ENCODE data around the gene MARCHF2.
A peak's percentile ranks its signal among the peaks of the same experiment; 100 is the strongest.

Gene MARCHF2

DNA sequence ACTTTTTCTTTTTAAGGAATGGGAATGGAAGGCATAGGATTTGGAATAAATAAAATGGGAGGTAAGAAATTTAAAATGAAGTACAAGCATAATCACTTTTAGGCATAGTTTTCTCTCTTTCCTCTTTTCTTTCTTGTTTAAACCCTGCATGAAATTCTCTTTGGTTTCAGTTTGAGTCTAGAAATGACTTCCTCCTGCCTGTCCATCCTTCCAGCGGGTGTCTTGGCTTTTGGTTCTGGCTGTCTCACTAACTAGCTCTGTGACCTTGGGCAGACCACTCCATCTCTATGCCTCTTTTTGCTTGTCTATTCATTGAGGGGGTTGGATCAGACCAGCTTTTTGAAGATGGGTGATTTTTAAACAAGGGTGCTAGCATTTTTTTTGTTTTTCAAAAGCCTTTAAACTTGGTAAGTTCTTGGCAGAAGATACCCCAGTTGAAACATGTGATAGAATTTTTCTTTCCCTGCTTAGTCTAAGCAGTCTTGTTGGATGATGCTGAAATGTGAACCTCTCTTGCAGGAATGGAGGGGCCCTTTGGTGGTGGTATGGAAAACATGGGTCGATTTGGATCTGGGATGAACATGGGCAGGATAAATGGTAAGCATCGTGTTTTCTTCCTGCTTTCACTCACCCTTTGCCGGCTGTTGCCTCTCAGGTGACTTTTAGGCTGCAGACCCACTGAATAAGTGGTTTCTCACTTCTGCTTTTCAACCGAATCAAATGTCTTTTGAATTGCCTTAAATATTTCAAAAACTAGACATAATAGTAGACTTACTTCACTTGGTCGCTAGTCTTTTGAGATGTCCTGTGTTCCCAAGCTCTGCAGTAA is 60.8 kb downstream of the MARCHF2 start:
- no peak for DNase-seq (ENCODE audit: extremely low read depth in 1 of 2, low read depth in 1 of 2)

DNA sequence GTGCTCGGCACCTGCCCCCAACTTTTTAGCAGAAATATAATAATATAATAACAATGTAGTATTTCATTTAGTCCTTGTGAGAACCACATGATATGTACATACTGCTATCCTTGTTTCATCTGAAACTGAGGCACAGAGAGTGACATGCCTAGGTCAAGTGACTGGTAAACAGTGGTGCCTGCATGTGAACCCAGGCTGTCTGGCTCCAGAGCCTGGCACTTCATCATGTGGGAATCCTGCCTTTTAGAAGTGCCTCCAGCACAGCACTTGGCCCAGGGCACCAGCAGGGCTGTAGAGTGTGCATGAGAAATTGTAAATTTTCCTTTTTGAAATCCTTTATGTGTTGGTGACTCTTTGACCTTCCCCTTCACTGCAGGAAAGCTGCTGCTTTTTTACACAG is 61.9 kb downstream of the MARCHF2 start:
- no peak for DNase-seq (ENCODE audit: extremely low read depth in 1 of 2, low read depth in 1 of 2)

- no peak for DNase-seq (ENCODE audit: extremely low read depth in 1 of 2, low read depth in 1 of 2)
Observed at GRCh38 chr19:8476524-8476923, 63.4 kb downstream of the MARCHF2 start.

DNA sequence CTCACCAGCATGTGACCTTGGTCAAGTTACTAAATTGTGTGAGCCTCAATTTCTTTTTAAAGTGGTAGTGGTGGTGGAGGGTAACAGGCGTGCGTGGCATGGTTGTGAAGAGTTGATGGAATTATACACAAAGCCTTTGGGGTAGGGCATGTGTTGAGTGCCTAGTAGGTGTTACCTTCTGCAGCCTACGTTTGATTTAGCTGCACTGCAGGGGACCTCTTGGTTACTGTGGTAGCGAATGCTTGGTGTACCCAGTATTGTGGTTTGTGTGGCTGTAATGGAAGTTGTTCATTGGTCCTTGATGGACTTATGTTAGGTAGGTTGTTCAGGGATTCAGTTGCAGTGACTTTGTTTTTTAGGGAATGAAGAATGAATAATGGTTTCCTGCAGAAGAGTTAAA is 64.8 kb downstream of the MARCHF2 start:
- no peak for DNase-seq (ENCODE audit: extremely low read depth in 1 of 2, low read depth in 1 of 2)

DNA sequence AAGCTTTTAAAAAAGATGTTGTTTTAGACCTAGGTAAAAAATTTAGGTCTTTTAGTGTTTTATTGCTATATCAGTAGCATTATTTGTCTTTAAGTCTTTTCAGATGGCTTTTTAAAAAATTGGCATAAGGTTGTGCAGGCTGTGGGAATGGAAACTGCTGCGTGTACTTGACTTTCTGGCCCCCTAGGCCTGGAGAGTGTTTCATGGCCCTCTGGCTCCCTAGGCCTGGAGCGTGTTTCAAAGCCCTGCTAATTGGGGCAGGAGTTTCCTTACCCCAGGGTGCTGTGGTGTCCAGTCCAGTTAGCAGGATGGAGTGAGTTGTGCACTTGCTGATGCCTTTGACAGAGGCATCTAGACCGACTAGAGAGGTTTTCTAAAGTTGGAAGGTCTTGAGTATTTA is 65.5 kb downstream of the MARCHF2 start:
- DNase-seq (ENCODE audit: extremely low read depth in 1 of 2, low read depth in 1 of 2) = no peak

DNA sequence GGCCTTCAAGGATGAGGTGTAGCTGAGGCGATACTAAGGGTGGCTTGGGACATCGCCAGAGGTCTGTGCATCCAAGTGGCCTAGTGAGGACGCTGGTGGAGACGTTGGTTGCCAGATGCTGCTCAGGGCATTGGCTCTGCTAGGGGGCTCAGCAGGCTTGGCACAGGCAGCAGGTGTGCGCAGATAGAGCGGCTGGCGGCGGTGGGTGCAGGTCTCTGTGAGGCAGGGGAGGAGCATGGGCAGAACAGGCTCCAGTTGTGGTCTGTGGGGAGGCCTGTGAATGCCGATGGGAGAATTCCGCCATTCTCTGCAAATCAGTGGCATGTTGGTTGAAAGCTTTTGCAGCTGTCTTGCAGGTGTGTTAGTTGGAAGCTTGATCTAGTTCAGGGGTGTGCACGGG is 68.1 kb downstream of the MARCHF2 start:
- no peak for DNase-seq (ENCODE audit: extremely low read depth in 1 of 2, low read depth in 1 of 2)

- no peak for DNase-seq (ENCODE audit: extremely low read depth in 1 of 2, low read depth in 1 of 2)
Observed at GRCh38 chr19:8481616-8482015, 68.5 kb downstream of the MARCHF2 start.

DNA sequence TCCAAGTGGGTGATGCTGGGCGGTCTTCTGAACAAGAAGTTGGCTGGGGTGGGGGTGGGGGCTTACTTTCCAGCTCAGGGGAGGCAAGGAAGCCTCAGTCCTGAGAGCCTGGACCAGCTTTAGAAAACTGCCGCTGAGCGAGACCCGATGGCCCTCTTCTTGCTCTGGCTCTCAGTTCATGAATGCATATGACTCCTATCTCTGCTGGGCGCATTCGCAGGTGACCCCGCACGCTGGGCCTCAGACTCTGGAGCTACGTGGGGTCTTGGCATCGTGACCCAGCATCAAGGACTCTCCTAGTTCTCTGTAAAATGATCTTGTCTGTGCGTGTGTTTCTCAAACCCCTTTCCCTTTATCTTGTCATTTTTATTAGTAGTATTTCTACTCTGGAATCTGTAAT is 69.6 kb downstream of the MARCHF2 start:
- DNase-seq (ENCODE audit: extremely low read depth in 1 of 2, low read depth in 1 of 2) = no peak

DNA sequence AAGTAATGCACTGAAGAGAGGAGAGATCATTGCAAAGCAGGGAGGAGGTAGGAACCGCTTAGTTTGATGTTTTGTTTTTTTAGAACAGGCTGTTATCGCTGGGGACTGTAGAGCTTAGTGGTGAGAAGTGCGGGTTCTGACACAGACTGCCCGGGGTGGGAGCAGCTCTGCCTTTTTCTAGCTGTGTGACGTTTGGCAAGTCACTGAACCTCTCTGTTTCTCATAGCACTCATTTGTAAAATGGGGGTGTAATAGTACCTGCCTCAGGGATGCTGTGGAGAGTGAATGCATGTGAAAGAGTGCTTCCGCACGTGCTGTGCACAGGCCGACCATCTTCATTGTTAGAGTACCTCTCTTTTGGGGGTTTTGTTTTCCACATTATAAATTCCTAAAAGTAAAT is 70.1 kb downstream of the MARCHF2 start:
- DNase-seq (ENCODE audit: extremely low read depth in 1 of 2, low read depth in 1 of 2) = no peak

GRCh38 chr19:8484331-8484894 is 71.3 kb downstream of the MARCHF2 start:
- no peak for DNase-seq (ENCODE audit: extremely low read depth in 1 of 2, low read depth in 1 of 2)

DNA sequence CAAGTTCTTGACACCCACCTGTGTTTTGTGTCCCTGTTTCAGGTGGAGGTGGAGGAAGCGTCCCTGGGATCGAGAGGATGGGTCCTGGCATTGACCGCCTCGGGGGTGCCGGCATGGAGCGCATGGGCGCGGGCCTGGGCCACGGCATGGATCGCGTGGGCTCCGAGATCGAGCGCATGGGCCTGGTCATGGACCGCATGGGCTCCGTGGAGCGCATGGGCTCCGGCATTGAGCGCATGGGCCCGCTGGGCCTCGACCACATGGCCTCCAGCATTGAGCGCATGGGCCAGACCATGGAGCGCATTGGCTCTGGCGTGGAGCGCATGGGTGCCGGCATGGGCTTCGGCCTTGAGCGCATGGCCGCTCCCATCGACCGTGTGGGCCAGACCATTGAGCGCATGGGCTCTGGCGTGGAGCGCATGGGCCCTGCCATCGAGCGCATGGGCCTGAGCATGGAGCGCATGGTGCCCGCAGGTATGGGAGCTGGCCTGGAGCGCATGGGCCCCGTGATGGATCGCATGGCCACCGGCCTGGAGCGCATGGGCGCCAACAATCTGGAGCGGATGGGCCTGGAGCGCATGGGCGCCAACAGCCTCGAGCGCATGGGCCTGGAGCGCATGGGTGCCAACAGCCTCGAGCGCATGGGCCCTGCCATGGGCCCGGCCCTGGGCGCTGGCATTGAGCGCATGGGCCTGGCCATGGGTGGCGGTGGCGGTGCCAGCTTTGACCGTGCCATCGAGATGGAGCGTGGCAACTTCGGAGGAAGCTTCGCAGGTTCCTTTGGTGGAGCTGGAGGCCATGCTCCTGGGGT is 72.7 kb downstream of the MARCHF2 start:
- no peak for DNase-seq (ENCODE audit: extremely low read depth in 1 of 2, low read depth in 1 of 2)

DNA sequence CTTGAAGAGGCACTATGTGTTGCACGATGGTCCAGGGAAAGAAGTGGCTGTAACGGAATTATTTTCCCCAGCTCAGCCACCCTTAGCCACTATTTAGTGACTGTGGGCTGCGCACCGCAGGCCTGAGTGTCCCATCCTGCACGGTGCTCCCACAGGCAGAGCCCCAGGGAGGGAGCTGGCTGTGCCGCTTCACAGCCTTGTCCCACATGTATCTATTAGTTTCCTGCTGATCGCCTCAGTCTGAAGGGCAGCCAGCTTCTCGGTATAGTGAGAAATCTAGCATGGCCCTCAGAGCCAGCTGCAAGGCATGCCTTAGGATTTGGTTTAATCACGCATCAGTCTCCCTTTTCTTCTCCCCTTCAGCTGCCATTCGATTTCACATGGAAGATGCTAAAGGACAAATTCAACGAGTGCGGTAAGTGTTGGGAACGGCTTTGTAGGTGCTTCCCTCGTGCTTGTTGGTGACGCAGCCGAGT is 73.6 kb downstream of the MARCHF2 start:
- DNase-seq (ENCODE audit: extremely low read depth in 1 of 2, low read depth in 1 of 2) = no peak

DNA sequence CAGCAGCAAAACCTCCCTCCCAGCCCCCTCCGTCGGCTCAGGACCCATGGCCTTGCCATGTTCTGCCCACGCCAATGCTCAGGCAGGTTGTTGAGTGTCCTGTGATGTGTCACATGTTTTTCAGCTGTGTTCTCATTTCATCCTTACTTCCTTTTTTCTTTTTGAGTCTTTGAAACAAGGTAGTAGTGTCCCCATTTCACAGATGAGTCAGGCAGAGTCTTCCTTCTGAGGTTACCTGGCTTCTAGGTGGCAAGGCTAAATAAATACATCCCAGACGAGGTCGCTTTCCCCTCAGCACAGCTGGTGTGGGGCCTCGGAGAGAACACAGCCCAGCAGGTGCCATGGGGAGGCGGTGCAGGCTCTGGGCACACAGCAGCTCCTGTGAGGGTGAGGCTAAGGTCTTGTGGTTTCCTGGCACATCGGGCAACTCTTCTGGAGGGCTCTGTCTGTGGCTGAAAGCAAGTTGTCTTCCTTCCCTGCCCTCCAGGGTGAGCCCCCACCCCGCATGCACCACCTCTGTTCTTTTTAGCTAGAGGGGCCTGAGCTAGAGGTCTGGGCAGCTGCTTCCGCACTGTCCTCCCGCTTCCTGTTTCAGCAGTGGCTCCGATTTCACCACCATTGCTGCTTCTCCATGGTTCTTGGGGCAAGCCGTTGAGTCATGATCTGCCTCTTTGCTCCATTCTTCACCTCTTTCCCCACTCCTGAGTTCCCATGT is 74.2 kb downstream of the MARCHF2 start:
- DNase-seq (ENCODE audit: extremely low read depth in 1 of 2, low read depth in 1 of 2) = peak; percentile 43 to 52

GRCh38 chr19:8488365-8488764 is 75.3 kb downstream of the MARCHF2 start:
- no peak for DNase-seq (ENCODE audit: extremely low read depth in 1 of 2, low read depth in 1 of 2)

Data from stimulated activated CD8-positive, alpha-beta memory T cell treated with anti-CD3 and anti-CD28 coated beads, Interleukin-7, amount 100 ng/mL, for 48 hours (primary cell).